Right ventricle myocardium superior (tissue), 1 donor: ENCODE data around the gene PEAK3. TPM values are rescaled to one million over a fixed set of nuclear protein-coding genes. Genes with fewer than 3 reads are reported as not detected.

ENCODE experiments used
- microRNA-seq: library from miRNA; unstranded; fragments of <30 nt; microRNA quantifications from one replicate; pipeline ENCODE4 v1.2.0, GENCODE V29; 2020
- total RNA-seq: library from RNA; stranded (reverse); fragmentation: NEBNext Ultra II Directional; extraction: Animal tissue kit (Norgen Biotek cat#: 25700); gene quantifications from one replicate; pipeline ENCODE4 v1.2.1, GENCODE V29; 2021
- donor health status: DM: no; HTN: yes; CAD: no; lungs with severe emphysema.

The PEAK3 gene
- total RNA-seq, 1 donor from 2014 or later = 0.70 TPM

Small RNA genes lying within 50 kb of the gene (microRNA-seq; reads per million reads assigned to microRNA genes)
- not detected for gene MIR1227
- gene MIR4321 = not detected

Other genes starting within 250 kb of the PEAK3 start
- 238 TPM for gene MKNK2, start 230.9 kb downstream of the PEAK3 start, total RNA-seq
- 15.6 TPM for gene MOB3A, start 185.8 kb downstream of the PEAK3 start, total RNA-seq
- 1.7 TPM for gene IZUMO4, start 185.3 kb downstream of the PEAK3 start, total RNA-seq
- 69.6 TPM for gene AP3D1, start 130.6 kb downstream of the PEAK3 start, total RNA-seq
- gene DOT1L, start 118.2 kb downstream of the PEAK3 start, total RNA-seq = 9.6 TPM
- gene PLEKHJ1, start 45.8 kb downstream of the PEAK3 start, total RNA-seq = 59.6 TPM
- 30.0 TPM for gene SF3A2, start 45.4 kb downstream of the PEAK3 start, total RNA-seq
- gene AMH, start 32.9 kb downstream of the PEAK3 start, total RNA-seq = 0.24 TPM
- gene JSRP1, start 25.8 kb downstream of the PEAK3 start, total RNA-seq = 0.35 TPM
- not detected for gene LINGO3, start 26.0 kb upstream of the PEAK3 start, total RNA-seq
- gene LSM7, start 46.4 kb upstream of the PEAK3 start, total RNA-seq = 37.3 TPM
- 23.9 TPM for gene SPPL2B, start 46.5 kb upstream of the PEAK3 start, total RNA-seq
- gene TMPRSS9, start 78.1 kb upstream of the PEAK3 start, total RNA-seq = not detected
- gene TIMM13, start 145.4 kb upstream of the PEAK3 start, total RNA-seq = 96.6 TPM
- 13.9 TPM for gene LMNB2, start 174.8 kb upstream of the PEAK3 start, total RNA-seq
- 42.1 TPM for gene GADD45B, start 194.0 kb upstream of the PEAK3 start, total RNA-seq